Iris pigment epithelial cell (primary cell): ENCODE results near the gene GRIFIN.

ENCODE experiments used
- DNase-seq: peaks from one replicate; pipeline ENCODE4 v3.0.0-alpha.2; 2011; ENCODE audit warnings: low read depth

Gene GRIFIN

DNA sequence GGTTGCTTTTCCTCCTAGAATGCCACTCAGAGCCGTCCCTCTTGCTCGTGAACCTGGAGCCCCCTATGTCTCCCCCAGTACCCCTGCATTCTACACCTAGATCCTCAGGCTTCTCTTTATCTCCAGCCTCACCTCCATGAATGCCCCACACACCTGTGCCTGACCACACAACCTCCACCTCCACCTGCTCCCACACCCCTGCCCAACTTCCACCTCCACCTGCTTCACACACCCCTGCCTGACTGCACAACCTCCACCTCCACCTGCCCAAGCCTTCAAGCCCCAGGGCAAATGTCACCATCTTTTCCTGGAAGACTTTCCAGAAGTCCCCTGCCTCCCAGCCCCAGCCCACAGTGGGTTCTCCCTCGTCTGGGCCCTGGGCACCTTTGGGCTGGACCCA lies 36.5 kb upstream of the GRIFIN start:
- DNase-seq: no peak

DNA sequence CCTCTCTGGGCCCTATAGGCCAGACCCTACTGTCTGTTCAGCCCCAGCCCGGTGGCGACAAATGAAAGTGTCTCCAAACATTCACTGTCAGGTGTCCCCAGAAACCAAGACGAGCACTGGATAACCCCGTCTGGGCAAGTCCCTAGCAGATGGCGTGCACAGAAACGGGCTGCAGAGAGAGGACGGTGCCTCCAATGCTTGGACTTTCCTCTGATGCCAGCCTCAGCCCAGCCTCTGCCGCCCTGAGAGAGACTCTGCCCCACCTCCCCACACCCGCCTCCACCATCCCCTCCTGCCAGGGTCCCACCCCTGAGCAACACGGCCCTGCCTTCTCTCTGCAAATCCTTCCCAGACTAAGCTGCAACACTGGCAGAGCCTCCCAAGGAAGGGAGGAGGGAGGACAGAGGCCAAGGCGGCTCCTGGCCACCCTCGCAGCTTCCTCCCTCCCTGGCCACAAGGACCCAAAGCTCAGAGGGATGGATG lies 36.0 kb upstream of the GRIFIN start:
- DNase-seq: no peak

DNA sequence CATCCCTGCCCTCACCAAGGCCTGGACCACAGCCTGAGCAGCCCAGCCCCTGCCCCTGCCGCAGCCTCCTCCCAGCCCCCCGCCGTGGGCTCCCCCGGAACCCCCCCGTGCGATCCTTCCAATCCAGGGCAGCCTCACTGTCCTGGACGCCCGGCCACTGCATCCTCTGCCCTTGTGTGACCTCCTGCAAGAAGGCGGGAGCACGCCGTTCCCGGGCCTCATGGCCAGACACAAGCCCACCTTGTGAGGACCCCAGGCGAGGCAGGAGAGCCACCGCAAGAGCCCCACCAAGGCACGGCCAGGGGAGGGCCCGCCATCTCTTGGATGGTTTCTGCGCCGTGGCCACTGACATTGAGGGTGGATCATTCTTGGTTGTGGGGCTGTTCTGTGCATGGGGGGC lies 35.6 kb upstream of the GRIFIN start:
- no peak for DNase-seq

DNA sequence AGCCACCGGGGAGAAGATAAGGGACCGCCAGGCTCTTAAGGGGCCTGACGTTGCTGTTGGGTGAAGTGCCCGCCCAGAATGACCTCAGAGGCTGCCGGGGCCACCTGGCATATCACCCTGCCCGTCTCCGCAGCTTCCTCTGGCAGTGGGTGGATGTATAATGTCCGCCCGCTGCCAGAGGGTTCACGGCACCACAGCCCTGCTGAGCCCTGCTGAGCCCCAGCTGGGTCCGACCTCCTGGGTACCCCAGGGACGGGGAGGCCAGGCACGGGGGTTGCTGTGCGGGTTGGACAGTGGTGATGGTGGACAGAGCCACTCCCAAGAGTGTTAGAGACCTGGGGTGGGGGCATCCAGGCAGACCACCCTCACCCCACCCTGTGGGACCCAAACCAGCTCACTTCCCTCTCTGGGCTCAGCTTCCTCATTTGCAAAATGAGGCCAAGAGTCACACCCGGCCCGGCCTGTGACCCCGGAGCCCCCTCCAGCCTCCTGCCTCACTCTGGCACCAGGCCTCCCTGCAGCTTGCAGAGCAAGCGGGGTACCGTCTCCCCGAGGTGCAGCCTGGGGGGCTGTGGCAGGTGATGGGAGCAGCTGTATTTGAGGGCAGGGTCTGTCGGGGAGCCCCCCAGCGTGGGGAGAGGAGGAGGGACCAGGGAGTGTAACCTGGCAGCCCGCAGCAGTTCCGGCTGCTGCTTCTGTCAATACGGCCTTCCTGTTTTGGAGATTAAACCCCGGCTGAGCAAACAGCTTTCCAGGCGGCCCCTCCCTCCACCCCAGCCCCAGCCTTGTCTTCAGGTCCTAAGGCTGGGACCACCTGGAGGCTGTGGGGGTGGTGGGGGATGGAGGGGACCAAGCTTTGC lies 34.9 kb upstream of the GRIFIN start:
- DNase-seq: no peak

DNA sequence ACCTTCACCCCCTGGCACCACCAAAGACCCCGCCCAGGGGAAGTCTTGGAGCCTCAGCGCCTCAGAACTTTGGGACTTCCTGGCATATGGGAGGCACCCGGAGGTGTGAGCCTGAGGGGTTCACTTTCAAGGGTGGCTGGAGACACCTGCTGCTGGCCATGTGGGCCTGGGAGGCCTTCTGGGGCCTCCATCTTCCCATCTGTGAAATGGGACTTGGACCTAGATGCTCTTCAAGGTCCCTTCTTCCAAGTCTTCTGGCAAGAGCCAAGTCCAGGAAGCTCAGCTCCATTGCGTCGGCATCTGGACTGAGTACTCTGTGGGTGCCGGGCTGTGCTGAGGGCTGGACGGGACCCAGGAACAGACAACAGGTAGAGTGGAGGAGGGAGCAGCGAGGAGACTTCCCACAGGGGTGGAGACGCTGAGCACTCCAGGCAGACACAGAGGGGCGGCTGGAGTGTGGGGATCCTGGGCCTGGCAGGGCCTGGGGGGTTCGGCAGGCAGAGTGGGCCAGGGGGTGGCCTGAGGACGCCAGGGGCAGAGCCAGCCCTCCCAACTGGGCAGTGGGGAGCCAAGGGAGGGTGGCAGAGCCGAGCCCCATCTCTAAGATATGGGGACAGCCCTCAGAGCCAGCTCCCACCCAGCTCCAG lies 34.1 kb upstream of the GRIFIN start:
- no peak for DNase-seq

DNA sequence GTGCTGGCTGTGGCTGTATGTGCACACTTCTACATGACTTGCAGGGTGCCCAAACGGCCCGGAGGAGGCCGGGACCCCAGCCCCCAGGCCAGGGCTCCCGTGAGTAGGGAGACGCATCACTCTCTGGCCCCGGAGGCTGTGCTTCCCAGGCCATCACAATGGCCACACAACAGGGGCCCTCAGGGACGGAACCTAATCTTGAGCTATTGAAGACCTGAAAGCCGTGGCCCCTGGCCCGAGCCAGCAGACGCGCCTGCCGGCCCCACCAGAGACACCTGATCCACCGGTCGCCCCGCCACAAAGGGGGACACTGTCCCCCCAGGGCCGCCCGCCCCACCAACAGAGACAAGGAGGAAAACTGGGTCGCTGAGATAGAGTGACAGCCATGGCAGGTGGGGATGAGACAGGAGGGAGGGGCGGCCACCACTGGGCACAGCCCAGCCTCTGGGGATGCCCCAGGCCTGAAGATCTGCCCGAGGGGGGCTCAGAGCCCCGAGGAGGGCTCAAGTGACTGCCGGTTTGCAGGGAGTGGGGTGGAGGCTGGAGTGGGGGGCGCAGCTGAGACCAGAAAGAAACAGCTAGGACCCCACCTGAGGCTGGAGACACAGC lies 33.2 kb upstream of the GRIFIN start:
- DNase-seq: no peak

DNA sequence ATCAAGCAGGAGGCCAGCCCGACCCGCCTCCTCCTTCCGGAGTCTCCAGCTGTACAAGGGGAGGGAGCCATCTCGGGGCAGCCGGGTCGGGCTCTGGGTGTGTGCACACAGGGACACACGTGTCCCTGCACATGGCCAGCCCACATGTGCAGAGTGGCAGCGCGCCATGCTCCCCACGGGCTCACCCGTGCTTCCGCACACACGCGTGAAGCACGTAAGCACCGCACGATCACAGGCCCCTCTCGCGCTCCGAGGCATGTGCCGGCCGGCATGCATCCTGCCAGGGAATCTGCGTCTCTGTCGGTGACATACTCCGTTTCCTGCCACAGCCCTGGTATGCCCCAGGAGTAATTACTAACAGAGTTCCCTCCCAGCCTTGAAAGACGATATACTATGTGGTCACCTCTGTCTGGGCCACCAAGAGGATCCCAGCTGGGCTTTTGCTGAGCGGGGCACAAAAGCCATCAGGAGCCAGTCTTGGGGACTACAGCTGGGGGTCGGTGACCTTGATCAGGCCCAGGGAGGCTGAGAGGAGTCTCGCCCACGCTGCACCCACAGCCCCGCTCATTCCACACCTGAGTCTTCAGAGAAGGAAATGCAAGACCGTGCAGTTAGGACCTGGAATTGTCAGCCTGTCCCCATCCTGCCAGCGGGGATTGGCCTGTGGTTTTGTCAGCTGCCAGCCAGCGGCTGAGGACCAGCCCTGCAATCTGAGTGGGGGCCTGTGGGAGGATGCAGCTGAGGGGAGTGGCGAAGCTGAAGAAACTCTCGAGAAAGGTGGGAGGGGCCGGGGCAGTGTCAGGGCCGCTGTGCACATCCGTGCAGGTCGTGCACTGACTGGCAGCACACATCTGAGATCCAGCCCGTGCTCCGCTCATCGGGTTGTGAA lies 32.4 kb upstream of the GRIFIN start:
- no peak for DNase-seq

DNA sequence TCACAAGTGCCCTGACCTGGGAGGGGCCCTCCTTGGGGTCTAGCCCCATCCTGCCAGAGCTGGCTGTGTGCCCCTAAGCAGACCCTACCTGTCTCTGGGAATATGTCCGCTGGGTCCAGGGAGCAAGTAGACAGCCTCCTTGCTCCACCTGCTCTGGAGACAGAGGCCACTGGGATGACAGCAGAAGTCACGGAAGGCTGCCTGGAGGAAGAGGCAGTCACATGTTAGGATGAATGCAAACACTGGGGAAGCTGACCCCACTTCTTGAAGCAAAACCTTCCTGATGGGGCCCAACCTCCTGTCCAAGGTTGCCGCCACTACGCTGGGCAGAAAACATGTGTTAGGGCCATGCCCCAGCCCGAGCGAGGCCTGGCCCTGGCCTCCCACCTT lies 31.7 kb upstream of the GRIFIN start:
- DNase-seq: no peak

DNA sequence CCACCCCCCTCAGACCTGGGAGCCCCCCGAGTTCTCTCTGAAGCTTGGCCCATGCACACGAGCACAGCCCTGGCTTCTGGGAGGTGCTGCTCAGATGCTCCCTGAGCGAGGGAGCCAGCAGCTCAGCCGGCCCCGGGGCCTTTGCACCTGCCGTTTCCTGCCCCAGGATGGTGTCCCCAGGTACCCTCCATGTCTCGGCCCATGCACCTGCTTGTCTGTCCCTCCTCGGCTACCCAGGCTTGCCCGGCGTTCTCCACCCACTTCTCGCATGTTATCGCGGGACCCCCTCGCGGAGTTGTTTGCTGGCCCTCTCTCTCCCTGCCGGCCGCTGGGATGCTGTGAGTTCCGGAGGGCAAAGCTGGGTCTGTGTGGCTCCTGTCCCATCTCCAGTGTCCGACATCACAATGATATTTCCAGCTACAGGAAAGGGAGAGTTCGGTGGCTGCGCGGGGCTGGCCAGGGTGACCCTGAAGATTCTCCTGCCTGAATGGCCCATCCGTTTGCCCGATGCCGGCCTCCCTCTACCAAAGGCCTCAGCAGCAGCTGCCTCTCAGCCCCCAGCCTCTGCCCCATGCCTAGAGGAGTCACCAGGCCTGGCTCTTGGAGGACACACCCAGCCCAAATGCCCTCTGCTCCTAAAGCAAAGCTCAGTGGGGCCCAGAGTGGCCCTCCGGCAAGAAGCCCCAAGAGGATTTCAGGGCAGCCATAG lies 31.2 kb upstream of the GRIFIN start:
- DNase-seq: no peak

DNA sequence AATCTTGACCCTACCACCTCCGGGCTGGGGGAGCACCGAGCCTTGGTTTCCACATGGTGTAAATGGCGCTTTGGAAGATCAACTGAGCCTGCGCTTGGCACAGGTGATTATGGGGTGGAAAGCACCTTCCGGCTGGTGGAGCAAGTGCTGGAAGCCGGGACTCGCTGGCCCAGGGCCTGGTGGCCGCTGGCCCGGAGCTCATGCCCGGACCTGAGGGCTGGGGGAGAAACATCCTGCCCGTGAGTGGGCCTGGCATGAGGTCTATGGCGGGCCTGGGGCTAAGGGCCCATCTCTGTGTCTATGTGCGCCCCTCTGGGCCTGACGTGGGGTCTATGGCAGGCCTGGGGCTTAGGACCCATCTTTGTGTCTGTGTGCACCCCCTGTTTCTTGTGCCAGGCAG lies 29.2 kb upstream of the GRIFIN start:
- DNase-seq: no peak

DNA sequence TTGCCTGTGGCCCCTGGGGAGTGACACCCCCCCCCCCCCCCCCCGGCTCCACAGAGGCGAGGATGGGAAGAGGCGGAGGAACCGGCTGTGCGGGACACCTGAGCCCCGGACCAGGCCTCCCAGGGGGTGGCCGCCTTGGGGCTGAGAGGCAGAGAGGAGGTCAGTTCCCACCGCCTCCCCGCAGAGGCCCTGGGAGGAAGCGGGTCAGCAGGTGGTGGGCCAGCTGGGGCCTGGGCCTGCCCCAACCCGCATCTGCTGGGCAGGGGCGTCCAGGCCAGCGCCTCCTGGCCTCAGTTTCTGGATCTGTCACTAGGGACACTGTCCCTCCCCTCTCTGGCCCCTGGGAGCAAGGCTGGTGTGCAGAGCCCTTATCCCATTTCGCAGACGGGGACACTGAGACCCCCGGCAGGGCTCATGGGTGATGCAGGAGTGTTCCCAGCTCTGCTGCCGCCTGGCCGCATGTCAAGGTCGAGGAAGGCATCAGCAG lies 28.7 kb upstream of the GRIFIN start:
- no peak for DNase-seq

DNA sequence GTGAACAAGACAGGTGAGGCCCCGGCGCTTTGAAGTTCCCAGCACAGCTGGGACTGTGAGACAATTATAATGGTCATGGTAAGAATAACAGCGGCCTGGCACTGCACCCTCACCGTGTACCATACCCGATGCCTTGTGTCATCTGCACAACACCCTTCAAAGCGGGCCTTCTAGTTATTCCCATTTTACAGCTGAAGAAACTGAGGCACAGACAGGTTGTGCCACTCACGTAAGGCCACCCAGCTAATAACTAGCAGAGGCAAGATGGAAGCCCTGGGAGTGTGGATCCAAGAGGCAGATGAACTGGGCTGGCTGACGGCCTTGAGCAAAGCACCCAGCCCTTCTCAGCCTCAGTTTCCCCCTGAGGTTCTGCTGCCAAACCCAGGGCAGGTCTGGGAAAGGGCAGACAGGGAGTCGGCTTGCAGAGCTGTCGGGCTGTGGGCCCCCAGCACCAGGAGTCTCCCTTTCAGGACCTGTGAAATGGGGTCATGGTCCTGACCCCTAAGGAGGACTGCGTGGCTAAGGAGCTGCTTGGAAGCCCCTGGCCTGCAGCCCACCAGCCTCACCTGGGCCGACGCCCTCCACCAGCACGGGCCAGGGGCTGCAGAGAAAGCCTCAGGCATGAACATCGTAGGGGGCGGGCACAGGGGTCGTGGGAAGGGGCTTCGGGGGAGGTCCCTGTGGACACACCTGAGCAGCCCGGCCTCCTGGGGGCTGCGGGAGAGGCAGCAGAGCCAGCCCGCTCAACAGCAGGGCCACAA lies 28.1 kb upstream of the GRIFIN start:
- no peak for DNase-seq

DNA sequence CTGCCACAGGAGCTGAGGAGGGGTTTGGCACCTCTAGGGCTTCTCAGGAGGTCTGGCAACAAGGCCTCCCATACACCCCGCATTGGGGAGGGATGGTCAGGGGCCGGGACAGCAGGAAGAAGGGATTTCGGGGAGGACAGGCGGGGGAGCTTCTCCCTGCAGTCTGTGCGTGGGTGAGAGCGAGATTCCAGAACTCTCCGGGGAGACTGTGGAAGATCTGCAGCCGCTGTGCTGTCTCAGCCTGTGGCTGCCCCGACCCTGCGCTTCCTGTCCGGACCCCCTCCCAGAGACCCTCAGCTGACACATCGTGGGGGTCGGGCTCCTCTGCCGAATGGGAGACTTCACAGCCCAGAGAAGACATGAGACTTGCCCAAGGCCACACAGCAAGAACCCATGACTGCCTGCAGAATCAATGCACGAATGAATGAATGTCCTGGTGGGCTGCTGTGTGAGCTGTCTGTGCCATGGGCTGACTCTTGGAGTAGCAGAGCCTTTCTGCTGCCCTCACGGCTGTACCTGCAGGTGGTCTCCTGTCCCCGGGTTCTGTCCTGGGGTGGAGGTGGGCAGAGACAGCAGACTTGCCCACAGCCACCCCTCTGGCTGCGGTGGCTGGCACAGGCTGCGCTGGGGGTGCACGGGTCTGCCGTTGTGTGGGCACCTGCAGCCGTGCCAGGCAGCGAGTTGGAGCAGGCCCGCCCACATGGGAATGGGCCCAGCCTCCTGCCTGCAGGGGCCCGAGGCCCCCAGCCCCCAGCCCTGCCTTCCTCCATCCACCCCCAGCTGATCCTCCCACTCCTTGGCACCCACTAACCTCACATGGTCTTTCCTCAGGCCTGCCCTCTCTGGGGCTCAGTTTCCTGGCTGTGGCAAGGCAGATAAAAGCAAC lies 27.1 kb upstream of the GRIFIN start:
- DNase-seq: no peak

DNA sequence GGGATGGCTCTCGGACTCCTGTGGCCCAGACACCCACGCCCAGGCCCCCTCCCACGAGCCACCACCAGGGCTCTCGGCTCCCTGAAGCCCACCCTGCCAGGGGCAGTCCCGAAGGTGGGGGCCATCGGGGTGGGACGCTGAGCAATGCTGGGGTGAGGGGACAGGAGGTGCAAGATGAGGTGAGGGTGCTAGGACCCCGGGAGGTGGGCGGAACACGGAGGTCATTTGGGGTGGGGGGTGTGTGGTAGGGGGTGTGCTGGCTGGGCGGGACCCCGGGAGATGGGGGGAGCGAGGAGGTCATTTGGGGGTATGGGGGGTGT lies 26.4 kb upstream of the GRIFIN start:
- no peak for DNase-seq

DNA sequence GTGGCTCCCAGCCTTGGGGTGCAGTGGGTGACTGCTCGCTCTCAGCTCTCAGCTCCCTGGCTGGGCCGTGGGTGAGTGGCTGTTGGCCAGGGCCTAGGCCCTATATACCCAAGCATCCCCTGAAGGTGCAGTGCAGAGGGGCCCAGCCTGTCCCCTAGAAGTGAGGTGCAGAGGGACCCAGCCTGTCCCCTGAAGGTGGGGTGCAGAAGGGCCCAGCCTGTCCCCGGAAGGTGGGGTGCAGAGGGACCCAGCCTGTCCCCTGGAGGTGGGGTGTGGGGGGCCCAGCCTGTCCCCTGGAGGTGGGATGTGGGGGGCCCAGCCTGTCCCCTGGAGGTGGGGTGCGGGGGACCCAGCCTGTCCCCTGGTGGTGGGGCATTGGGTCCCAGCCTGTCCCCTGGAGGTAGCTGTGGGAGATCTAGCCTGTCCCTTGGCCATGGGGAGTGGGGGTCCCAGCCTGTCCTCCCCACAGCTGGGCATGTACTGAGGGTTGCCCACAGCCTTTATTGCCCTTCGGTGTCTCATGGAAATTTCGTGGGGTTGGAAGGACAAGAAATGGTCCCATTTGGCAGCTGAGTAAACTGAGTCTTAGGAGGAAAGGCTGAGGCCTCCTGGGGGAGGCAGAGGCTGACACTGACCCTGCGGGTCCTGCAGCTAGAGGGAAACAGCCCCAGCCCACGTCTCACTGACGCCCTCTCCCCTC lies 25.9 kb upstream of the GRIFIN start:
- DNase-seq: no peak

DNA sequence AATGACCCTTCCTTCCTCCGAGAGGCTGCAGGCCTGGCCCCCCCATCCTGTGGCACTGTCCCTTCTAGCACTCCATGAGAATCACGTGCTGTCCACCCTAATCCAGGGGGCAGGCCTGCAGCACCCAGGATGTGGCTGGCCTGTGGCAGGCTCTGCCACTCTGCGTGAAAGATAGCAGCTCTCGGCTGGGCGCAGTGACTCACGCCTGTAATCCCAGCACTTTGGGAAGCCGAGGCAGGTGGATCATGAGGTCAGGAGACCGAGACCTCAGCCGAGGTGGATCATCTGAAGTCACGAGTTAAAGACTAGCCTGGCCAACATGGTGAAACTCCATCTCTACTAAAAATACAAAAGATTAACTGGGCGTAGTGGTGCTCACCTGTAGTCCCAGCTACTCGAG lies 24.5 kb upstream of the GRIFIN start:
- no peak for DNase-seq

DNA sequence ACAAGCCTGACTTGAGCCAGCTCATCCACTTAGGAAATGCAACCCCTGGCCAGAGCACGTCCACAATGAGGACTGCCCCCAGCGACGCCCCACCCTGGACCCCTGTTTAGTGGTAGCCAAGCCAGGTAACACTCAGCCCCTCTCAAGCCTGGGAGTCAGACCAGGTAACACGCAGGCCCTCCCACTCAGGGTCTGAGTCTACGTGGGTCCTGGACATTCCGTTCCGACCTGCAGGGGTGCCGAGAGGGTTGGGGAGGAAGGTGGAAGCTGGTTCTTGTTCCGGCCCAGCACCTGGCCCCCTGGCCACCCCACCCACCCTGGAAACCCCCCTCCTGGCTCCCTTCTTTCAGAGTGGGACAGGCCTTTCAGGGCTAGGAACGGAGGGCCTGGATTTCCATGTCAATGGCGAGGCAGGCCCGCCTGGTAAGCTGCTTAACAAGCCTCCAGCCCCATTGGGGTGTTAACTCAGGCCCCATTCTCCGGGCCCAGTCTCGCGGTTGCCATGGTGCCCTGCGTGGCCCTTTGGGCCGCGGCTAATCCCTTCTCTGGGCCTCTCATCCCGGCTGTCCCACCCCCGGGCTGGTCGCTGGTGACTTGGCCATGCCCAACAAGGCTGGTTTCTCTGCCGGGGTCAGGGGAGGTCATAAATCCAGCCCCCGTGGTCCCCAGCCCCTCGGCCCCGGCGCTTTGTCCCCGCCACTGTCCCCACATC lies 23.7 kb upstream of the GRIFIN start:
- no peak for DNase-seq

DNA sequence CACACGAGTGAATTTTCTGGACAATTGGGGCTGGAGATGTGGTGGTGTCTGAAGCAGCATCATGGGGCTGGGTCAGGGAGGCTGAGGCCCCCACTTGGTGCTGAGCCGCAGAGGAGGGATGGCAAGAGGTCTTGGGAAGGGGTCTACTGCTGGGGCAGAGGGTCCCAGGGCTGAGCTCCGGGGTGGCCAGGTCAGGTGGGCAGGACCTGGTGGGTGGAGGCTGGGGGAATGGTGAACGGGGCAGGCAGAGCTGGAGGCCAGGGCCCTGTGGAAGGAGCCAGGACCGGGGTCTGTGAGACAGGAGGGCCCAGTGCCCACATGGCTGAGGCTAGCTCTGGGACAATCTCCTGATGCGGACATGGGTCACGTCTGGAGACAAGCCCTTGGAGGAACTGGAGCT lies 23.0 kb upstream of the GRIFIN start:
- DNase-seq: no peak

DNA sequence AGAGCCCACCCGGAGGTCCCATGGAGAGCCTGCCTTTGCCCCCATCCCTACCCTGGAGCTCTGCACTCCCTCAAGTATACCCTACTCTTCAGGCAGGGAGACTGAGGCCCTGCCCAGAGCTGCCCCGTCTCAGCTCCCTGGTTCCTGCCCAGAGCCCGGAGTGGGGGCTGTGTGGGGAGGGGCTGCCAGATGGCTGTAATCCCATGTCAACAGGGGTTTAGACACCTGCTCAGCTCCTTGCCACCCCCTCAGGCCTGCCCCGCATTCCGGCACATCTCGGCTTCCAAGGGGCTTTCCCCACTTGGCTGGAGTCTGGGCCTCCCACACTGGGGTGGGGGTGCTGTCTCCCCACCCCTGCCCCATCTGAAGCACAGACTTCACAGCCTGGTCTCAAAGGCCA lies 22.5 kb upstream of the GRIFIN start:
- no peak for DNase-seq
